ENCODE measurements around the gene SCN5A.

The SCN5A gene

DNA sequence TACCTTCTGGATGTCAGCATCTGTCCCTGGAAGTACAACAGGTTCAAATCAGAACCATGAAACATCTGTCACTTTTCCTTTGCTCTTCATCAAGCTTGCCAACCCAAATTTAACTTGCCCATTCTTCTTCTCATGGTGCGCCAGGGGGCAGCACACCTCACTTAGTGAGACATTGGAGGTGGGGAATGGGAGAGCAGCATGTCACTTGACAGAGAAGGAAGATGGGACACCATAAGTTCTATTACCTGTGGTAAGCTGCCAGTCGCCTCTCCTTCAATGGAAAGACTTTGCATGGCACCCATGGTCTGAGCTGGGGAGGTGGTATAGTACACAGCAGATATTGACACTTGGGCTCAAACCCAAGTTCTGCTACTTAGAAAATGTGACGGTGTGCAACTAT is 2.9 kb downstream of the SCN5A start:
- no peak for DNase-seq

DNA sequence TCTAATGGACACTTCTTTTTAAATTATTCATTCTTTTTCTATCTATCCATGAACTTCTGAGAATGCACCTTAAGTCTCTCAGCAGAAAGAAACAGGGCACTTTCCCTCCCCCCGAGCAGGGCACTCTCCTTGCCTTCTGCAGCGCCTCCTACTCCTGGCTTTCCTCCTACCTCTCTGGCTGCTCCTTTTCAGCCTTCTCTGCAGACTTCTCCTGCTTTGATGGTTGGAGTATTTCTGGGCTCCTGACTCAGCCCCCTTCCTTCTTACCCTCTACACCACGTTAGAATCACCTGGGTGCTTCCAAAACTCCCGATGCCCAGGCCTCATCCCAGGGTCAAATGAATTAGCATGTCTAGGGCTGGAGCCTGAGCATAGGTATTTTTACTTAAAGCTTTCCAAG is 3.4 kb downstream of the SCN5A start:
- DNase-seq: no peak

DNA sequence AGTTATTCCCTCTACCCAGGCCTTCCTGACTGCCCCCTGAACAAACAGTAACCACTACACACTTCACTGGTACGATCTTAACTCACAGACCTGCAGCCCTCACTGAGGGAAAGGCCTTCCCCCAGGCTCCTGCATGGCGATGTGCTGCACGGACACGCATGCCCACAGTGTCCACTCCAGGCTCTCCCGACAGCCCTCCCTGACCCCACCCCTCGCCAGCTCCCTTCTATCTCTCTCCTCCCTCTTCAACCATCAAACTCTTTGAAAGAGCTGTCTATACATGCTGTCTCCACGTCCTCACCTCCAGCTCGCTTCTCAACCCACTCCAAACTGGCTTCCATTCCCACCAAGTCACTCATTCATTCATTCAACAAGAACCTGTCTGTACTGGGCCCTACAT is 3.9 kb downstream of the SCN5A start:
- no peak for DNase-seq

DNA sequence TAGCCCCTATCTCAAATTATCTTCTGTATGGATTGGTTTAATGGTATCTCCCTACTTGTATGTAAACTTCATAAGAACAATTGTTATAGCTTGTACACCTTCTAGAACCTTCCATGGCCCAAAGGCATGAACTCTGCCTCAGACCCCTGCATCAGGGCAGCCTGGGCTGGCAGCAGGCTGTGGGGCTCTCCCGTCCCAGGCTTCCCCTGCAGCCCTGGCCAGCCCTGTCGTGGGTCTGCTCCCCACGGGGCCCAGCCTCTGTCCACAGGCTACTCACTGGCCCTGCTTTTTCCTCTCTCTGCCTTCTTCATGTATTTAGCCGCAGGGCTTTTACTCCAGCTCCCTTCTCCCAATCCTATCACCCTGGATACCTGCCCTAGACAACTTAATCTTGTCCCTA is 4.4 kb downstream of the SCN5A start:
- no peak for DNase-seq

DNA sequence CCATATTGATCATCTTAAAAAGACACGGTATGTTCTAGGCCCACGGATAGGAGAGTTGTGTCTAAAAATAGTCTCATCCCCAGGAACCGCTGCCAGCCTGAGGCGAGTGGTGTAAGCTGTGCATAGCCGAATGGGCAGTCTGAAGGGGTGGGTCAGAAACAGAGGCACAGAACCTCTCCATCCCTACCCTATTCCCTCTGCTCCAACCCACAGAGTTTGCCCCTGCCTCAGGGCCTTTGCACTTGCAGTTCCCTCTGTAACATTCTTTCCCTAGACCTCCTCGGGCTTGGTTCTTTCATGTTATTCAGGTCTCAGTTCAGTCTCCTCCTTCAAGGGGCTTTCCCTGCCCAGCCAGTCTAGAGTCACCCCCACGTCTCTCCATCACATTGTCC is 4.8 kb downstream of the SCN5A start:
- DNase-seq: no peak

DNA sequence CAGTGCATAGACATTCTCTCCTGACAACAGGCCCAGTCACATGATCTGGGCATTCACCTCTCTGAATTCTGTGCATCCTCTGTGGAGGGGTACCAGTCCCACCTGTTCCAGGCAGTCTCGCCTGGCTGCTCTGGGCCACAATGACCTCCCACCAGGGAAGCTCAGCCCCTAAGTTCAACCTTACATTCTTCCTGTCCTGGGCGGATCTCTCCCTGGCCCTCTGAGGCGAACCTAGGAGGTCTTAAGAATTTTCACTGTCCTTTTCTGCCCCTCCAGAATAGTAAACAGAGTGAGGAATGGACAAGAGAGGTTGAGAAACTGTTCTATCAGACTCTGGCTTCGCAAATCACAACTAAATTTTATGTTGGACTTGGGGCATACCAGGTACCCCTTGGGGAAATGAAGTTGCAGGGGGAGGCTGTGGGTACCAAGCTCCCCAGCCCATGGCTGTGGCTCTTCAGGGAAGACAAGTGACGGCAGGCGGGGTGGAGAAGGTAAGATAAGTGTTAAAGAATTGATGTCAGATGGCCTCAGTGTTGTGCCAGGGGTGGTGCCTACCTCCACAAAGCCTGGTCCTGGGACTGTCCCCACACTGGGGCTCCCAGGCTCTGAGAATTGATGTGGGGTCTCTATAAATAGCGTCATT is 5.3 kb downstream of the SCN5A start:
- DNase-seq: no peak

DNA sequence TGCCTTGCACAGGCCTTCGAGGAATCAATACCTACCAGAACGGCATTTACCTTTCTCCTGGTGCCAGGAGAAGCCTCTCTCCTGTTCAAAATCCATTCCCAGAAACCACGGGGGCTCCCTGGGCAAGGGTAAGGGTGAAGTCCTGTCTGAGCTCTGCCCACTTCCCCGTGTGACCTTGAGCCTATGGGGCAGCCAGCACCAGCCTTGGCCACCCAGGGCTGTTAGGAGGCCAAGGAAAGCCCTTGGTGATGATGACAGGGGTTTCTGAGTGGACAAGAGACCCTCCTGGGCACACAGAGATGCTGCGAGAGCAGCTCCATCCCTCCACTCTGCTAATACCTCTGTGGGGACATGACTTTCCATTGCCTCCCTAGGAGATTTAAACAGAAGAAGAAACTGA is 5.9 kb downstream of the SCN5A start:
- no peak for DNase-seq

DNA sequence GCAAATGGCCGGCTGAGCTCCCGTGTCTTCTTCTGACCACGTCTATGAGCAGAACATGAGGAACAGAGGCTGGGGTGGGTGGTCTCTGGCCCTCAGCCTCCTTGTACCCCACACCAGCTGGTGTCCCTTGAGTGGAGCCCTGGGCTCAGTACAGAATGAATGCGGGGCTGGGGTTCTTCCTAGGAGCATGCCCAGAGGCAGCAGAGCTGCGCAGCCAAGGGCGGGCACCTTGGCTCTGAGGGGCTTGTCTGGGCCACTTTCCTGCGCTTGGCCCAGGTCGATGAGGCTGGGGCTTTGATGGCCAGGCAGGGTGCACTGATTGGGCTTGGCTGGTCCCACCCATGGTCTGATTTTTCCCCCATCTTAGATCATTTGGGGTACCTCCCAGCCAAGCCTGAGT is 6.4 kb downstream of the SCN5A start:
- DNase-seq: no peak

DNA sequence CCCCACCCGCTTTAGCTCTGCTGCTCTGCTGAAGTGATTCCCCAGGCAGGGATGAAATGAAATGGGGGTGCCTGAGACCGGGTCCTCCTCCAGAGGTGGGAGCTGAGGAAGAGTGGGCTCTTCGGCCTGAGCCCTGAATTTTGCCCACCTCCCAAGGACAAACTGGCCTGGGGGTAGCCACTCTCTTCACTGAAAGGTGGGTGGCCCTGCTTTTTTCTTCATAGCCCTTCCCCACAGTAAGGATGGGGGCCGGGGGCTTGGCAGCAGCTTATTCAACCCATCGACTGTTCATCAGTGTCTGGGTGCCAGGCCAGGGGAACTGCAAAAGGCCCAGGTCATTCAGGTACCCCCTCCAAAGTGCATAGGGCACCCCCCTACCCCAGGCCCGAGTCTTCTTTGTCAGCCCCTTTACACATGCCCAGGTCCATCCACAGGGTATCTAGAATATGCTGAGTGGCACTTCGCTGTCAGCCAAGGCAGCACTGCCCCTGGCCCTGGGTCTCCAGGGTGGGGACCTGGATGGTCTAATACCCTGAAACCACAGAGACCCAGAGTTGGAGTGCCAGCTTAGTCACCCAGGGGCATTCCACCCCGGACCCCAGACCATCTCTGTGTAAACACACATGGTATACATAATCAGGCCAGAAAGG is 7.9 kb downstream of the SCN5A start:
- DNase-seq: no peak

DNA sequence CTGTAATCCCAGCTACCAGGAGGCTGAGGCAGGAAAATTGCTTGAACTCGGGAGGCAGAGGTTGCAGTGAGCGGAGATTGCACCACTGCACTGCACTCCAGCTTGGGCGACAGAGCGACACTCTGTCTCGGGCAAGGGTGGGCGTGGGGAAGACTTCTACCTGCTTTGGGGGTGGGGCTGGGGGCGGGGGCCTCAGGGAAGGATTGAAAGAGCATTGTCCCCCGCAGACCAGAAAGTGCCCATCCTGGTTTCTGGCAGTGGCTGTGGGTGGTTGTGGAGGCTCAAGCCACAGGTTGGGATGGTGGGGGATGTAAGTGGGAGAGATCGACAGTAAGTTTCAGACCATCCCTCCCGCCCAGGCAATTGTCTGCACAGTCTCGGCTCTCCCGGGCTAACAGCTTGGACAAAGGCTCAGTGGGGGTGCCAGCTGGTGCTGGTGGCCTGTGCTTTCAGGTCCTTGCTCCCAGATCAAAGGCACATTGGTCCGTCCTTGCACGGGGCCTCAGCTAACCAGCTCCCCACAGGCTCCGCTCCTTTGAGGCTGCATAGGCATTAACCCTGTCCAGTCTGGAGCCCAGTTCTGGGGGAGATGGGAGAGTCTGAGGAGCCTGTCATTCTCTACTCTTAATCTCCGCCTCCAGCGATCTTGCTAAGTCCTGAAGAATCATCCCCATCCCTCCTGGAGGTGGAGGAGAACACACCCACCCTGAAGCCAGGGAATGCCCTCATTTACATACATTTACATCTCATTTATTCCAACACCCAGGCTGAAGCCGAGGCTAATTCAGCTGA is 8.6 kb downstream of the SCN5A start:
- peak; percentile 37 for DNase-seq

DNA sequence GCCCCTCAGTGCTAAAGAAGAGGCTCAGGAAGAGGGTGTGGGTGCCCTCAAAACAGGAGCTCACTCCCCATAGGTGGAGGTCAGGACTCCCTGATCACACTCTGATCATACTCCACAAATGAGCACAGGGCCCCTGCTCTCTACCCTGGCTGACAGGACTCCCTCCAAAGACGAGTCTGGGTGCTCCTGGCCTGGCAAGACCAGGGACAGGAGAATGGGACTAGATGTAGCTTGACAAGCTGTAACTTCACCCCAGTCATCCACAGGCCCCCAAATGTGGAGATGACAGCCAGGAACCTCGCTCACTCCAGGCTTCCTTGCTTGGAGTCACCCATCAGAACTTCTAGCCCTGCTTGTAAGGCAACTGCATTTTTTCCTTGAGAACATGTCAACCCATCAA is 11.1 kb downstream of the SCN5A start:
- no peak for DNase-seq

DNA sequence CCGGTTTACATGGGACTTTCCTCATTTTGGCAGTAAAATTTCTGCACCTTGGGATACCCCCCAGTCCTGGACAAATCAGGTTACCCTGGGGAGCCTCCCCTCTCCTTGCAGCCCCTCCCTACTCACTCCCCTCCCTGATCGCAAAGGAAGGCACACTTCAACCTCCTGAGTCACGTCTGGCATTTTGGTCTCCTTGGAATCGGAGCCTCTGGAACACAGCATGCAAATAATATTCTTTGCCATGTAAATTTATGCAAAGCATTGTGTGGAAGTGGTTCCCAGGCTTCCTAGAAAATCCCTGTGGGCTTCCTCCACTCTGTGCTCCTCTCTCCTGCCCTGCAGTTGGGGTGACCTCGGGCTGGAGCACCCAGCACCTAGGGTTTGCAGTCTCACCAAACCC is 11.6 kb downstream of the SCN5A start:
- peak; percentile 79 for DNase-seq

DNA sequence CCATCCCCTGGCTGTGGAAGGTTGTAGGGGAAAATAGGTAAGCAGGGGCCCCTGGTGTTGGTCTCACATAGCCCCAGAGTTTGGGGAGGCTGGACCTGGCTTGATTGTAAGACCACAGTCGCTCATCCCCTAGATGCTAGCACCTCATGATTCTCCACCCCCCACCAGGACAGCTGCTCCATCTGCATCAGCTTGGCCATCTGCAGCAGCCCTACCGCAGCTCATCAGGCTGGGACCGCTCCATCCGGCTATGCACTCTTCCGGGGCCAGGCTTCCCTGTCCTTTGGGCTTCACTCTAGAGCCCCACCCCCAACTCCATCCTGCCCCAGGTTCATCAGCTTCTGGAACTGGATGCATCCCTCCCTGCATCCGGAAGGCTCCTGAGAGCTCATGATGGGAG is 12.6 kb downstream of the SCN5A start:
- DNase-seq: no peak

DNA sequence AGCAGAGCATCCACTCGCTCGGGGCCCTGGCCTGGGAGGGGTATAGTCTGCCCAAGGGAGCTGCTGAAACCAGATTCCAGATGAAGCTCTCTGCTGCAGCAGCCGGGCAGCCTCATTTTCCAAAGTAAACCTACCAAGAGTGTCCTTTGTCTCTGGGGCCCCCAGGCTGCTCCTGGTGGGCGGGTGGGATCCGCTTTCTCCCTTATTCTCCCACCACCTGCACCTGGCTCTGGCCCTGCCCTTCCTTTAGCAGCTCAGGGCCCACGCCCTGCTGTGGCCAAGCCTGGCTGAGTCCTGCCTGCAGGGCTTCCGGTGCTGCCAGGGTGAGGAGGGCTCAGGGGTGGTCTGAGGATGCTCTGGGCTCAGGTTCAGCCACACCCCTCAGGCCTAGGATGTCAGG is 13.0 kb downstream of the SCN5A start:
- DNase-seq: no peak

DNA sequence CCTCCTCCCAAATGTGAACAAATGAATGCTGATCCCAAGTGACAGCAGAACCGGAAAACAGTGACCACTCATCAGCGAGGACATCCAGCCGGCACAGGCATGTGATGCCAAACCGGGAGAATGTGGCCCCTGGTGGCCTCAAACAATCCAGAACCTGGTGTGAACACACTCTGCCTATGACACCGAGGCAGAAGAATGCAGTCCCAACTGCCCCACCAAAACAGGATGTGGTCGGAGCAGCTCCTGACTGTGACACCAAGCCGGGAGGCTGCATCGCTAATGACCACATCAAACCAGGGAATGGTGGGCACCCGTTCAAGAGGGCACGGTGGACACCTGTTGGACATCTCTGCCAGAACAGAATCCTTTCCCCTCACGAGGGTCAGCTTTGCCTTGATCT is 15.4 kb downstream of the SCN5A start:
- DNase-seq: no peak

DNA sequence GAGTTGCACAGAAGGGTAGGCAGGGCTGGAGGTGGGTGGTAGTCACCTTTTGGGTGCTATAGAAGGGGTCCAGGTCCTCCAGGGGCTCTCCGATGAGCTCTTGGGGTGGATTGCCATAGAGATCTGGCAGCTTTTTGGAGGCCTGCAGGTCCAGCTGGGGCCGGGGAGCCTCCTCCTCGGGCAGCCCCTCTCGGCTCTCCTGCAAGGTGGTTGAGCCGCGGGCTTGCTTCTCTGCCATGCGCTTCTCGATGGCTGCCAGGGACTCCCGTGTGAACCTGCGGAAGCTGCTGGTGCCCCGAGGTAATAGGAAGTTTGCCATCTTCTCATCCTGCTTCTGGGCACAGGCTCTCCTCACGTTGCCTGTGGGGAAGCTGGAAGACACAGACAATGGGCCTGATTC is 16.5 kb downstream of the SCN5A start:
- no peak for DNase-seq

DNA sequence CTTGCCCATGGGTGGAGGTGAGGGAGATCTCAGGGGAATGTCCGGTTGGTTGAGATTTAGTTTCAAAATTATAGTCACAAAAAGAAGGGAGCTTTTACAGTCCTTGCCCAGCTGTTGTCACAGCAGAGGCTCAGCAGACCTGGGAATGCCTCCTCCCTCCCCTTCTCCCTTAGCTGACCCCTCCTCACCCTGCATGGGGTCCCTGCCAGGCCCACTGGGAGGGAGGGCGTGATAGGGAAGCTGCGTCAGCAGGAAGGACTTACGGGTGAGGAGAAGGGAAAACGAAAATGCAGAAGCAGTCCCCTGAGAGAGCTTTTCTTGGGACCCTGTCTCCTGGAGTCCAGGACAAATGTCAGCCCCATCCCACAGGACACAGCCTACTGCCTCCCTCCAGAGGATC is 18.9 kb downstream of the SCN5A start:
- no peak for DNase-seq

DNA sequence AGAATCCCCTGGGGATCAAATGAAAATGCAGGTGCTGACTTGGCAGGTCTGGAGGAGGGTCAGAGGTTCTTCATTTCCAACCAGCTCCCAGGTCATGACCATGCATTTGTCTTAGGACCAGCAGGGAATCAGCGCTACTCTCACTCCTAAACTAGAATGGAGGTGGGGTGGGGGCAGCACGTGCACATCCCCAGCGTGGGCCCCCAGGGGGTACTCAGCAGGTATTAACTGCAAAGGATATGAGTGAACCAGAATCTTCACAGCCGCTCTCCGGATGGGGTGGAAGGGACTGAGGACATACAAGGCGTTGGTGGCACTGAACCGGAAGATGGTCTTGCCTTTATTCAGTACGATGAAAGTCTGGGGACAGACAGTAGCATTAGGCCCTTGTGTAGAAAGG is 19.4 kb downstream of the SCN5A start:
- DNase-seq: no peak

DNA sequence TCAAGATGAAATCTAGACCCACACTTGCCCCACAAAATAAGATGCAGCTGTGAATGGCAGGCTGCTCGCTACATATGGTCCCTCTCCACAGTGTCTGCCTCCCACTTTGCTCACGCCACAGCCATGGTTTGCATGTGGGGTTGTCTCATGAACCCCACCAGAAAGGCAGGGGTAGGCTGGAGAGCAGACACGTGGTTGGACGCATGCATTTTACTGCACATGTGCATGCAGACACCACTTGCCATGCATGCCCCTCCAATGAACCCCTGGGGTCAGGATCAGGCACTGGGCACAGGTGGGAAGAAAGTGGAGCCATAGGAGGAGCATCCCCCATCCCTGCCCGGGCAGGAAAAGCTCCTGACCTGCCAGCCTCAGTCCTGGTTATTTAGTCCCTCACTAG is 20.7 kb downstream of the SCN5A start:
- DNase-seq: no peak

DNA sequence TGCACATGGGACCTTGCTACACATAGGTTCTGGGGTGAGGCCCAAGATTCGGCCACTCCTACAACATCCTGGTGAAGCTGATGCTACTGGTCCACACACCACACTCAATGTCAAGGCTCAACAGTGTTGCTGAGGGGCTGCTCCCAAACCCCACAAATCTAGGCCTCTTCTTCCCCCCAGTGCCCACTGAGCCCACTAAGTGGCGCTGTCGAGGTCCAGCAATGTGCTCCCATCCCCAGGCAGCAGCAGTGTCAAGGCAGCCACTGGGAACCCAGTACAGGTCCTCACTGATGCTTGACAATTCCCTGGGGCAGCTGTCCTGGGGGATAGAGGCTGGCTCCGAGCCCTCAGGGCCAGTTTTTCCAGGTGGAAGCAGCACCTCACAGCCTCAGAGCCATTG is 21.5 kb downstream of the SCN5A start:
- DNase-seq: no peak

DNA sequence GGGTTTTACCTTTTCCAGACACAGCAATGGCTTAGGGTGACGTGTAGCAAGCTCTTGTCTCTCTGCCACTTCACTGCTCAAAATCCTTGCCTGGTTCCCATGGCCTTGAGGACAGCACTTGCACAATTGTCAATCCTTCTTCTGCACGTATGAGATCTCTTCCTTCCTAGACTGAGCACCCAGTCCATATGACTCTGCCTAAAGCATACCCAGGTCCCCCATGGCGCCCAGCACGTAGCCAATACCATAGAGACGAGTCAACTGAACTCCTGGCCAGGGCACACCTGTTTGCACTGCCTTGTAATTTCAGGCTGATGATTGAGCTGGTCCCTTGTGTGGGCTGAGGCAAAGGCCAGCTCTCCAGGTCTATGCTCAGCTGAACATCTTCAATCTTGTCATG is 23.3 kb downstream of the SCN5A start:
- DNase-seq: no peak

DNA sequence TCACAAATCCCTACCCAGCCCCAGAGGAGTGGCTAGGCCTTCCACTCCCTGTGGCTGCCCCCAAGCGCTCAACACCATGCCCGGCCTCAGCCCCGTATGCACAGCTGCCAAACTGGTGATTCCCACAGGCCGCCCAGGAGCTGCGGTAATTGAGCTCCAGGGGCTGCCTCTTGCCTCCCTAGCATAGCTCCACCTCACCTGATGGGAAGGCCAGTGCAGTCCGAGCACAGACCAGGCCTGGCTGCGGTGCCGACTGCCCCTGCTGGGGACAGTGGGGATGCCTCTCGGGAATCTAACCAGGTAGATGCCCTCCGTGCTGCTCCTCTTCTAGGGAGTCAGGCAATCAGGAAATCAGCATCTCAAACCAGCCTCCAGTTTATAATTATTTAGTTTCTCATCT is 25.9 kb downstream of the SCN5A start:
- DNase-seq: no peak

DNA sequence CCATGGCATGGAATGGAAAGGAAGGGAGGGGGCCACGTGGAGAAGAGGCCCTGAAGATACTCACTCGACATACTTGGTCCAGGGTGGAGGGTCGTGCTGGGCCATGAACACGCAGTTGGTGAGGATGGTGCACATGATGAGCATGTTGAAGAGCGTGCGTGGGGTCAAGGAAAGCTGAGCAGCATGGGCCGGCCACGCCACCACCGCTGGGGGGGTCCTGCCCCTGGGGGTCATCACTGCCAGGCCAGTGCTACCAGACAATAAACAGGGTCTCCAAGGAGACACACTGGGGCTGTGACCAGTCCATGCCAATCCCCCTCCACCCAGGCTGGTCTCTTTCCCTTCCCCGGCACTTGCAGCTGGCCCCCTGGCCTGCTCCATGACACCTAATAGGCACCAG is 27.2 kb downstream of the SCN5A start:
- no peak for DNase-seq

DNA sequence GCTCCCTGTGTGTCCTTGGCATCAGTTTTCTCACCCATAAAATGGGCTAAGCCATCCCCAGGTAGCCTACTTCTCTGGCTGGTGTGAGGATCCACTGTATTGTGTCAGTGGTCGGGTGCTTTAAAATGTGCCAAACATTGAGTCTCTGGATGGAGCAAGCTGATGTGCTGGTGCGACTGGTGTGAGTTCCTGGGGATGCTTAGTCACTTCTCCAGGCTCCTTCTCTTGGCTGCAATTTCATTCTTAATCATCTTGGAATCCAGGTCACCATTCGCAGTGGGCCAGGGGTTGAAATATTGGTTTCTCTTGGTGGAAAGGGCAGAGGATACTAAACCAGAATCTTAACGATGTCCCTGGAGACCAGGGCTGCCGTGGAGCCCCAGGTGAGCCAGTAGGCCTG is 29.3 kb downstream of the SCN5A start:
- DNase-seq: no peak

DNA sequence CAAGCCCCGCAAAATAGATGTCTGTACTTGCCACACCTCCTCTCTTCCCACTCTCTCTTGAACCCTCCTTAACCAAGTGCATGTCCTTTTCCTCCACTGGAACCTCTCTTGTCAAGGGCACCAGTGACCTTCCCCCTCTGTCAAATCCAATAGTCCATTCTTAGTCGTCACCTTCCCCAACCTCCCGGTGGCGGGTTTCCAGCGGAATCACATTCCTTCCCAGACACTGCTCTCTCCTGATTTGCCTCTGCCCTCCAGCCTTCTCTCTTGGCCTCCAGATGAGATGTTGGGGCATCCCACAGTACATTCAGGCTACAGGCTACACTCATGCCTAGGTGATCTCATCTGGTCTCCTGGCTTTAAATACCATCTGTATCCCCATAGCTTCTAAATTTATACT is 31.1 kb downstream of the SCN5A start:
- no peak for DNase-seq

Data from NCI-H526 treated with DMSO at 0.1 percent for 48 hours (cell line).